Nephron progenitor cell (in vitro differentiated cells): ENCODE data around the gene RNFT2.

ENCODE experiments used
- DNase-seq: peaks from one replicate; pipeline ENCODE4 v3.0.0; 2021
- H3K27ac Mint-ChIP-seq: 2 replicates; pipeline ENCODE4 v1.8.0; 2021; ENCODE audit warnings: mild to moderate bottlenecking, moderate library complexity, mixed read lengths
- H3K27me3 Mint-ChIP-seq: 2 replicates; pipeline ENCODE4 v1.8.0; 2021; ENCODE audit warnings: mild to moderate bottlenecking, low read depth, mixed read lengths; ENCODE audit not compliant: poor library complexity
- H3K36me3 Mint-ChIP-seq: 2 replicates; pipeline ENCODE4 v1.8.0; 2021; ENCODE audit warnings: low read depth, mixed read lengths
- H3K4me1 Mint-ChIP-seq: 2 replicates; pipeline ENCODE4 v1.8.0; 2021; ENCODE audit warnings: mixed read lengths
- H3K4me3 Mint-ChIP-seq: 2 replicates; pipeline ENCODE4 v1.8.0; 2021; ENCODE audit warnings: mild to moderate bottlenecking, moderate library complexity, mixed read lengths
- H3K9me3 Mint-ChIP-seq: 2 replicates; pipeline ENCODE4 v1.8.0; 2021; ENCODE audit warnings: mild to moderate bottlenecking, moderate library complexity, mixed read lengths
- CTCF ChIP-seq: fragments of 200-600 bp; sonication (generic); IDR thresholded peaks from 2 replicates; pipeline ENCODE4 v1.5.0; 2021; ENCODE audit warnings: antibody characterized with exemption

Gene RNFT2

GRCh38 chr12:116880213-116880816 lies 142.2 kb downstream of the RNFT2 start:
- Mint-ChIP-seq H3K27ac (no peak overlapping the region), H3K9me3 (no peaks in the 10 kb centered on the region), H3K27me3 (peaks cover 92% of the 10 kb centered on the region), H3K4me1 (peaks cover 51% of the 10 kb centered on the region), H3K36me3 (no peaks in the 10 kb centered on the region), H3K4me3 (peak overlapping the region; percentile 89)
- TF ChIP-seq CTCF, result no peak
- DNase-seq, result no peak

- peaks cover 49% of the 10 kb centered on the region for H3K4me1 Mint-ChIP-seq
- no peak for TF ChIP-seq CTCF
- H3K27ac Mint-ChIP-seq, result no peak overlapping the region
- DNase-seq, result peak; percentile 74
- no peaks in the 10 kb centered on the region for H3K9me3 Mint-ChIP-seq
- peak overlapping the region; percentile 89 for H3K4me3 Mint-ChIP-seq
- no peaks in the 10 kb centered on the region for H3K36me3 Mint-ChIP-seq
- peaks cover 95% of the 10 kb centered on the region for H3K27me3 Mint-ChIP-seq
Observed at GRCh38 chr12:116880817-116881324, 142.8 kb downstream of the RNFT2 start.

GRCh38 chr12:116881325-116881876 lies 143.3 kb downstream of the RNFT2 start, which contains the start of gene HRK:
TSS of gene HRK (minus strand) at chr12:116881441. CDS start at chr12:116881307, 134 bp downstream.
- TF ChIP-seq CTCF, result no peak
- Mint-ChIP-seq H3K4me3 (peak within 1 kb of the TSS; percentile 89), H3K4me1 (peaks cover 44% of the 10 kb centered on the region), H3K9me3 (no peaks in the 10 kb centered on the region), H3K27ac (no peak within 1 kb of the TSS), H3K36me3 (no peaks in the 10 kb centered on the region), H3K27me3 (peaks cover 91% of the 10 kb centered on the region)
- DNase-seq, result no peak

- H3K27ac Mint-ChIP-seq, result no peak overlapping the region
- H3K36me3 Mint-ChIP-seq, result no peaks in the 10 kb centered on the region
- no peak for TF ChIP-seq CTCF
- H3K4me1 Mint-ChIP-seq, result peaks cover 38% of the 10 kb centered on the region
- no peaks in the 10 kb centered on the region for H3K9me3 Mint-ChIP-seq
- peak; percentile 13 for DNase-seq
- peak overlapping the region; percentile 82 for H3K4me3 Mint-ChIP-seq
- peaks cover 90% of the 10 kb centered on the region for H3K27me3 Mint-ChIP-seq
Observed at GRCh38 chr12:116881877-116882507, 143.9 kb downstream of the RNFT2 start.

GRCh38 chr12:116882742-116883141 lies 144.6 kb downstream of the RNFT2 start:
- no peaks in the 10 kb centered on the region for H3K36me3 Mint-ChIP-seq
- H3K9me3 Mint-ChIP-seq, result no peaks in the 10 kb centered on the region
- no peak overlapping the region for H3K27ac Mint-ChIP-seq
- no peak for TF ChIP-seq CTCF
- DNase-seq, result no peak
- H3K27me3 Mint-ChIP-seq, result peaks cover 88% of the 10 kb centered on the region
- peak overlapping the region; percentile 82 for H3K4me3 Mint-ChIP-seq
- H3K4me1 Mint-ChIP-seq, result peaks cover 42% of the 10 kb centered on the region
